Tibial nerve (tissue), 4 donors: Measurements from ENCODE around the gene NXPH4.

ENCODE experiments used
- CTCF ChIP-seq, 5 experiments: fragments of 200-600 bp in 3 of 5; fragments of 450-650 bp in 2 of 5; sonication (generic) in 3 of 5; IDR thresholded peaks; one replicate each; pipeline ENCODE4 v1.5.1; 2016 to 2019; ENCODE audit warnings: antibody characterized with exemption in 5 of 5, mild to moderate bottlenecking in 3 of 5, moderate library complexity in 2 of 5
- EP300 ChIP-seq, 2 donors: sonication (generic); formaldehyde crosslinking; IDR thresholded peaks; one replicate each; pipeline ENCODE4 v1.6.1; 2017; ENCODE audit warnings: antibody characterized with exemption in 2 of 2, mild to moderate bottlenecking in 1 of 2
- POLR2A ChIP-seq, 2 donors: fragments of 450-650 bp; IDR thresholded peaks; one replicate each; pipeline ENCODE4 v1.6.1; 2017; ENCODE audit warnings: antibody characterized with exemption in 2 of 2, mild to moderate bottlenecking in 2 of 2, moderate library complexity in 2 of 2

- TF ChIP-seq POLR2A (IDR thresholded peaks at IDR 0.05) (no peak), CTCF (IDR thresholded peaks at IDR 0.05) (peak; percentile 62 to 95 (median 89)), EP300 (IDR thresholded peaks at IDR 0.05) (peak in 1 of 2 donors; percentile 60)
These were observed 41.0 kb upstream of the NXPH4 start for GRCh38 chr12:57175428-57176138.
